K562 (cell line): ENCODE measurements around the gene RIMKLB. TPM values are rescaled to one million over a fixed set of nuclear protein-coding genes. Genes with fewer than 3 reads are reported as not detected.

Experiments used
- ATAC-seq: fragments of 200-7000 bp; cut with Tn5 transposase; 3 replicates; pipeline ENCODE4 v1.9.1; 2020; ENCODE audit warnings: moderate library complexity
- BruUV-seq: library from RNA; stranded (reverse); fragments of 400-500 nt; replicated peaks from 2 replicates; lab custom pipeline; 2021; lab: Mats Ljungman, UMichigan
- CTCF ChIA-PET: fragments of 300-600 bp; formaldehyde crosslinking; extraction: SDS; loops from one replicate; lab custom pipeline; 2021; ENCODE audit warnings: low intra/inter-chr PET ratio; lab: Yijun Ruan, JAX
- POLR2A ChIA-PET: fragments of 300-600, 350-650 bp; sonication (Branson Sonifier 250); formaldehyde crosslinking; extraction: SDS; loops from one replicate; lab custom pipeline; 2021; ENCODE audit warnings: antibody characterized with exemption, inconsistent platforms; lab: Yijun Ruan, JAX
- DNase-seq, 4 experiments: peaks; one replicate each; pipeline versions ENCODE4 v3.0.0 to v3.0.0-alpha.2; 2011 to 2018; ENCODE audit warnings: low spot score in 3 of 4, mixed read lengths in 3 of 4; ENCODE audit errors: extremely low read depth in 1 of 4
- FAIRE-seq: peaks from 2 replicates; lab custom pipeline; 2011; peaks lifted over from hg19 to GRCh38; lab: Jason Lieb, UNC
- H2AFZ ChIP-seq: 2 replicates; pipeline ENCODE4 v1.6.0; 2011; ENCODE audit warnings: low read depth, low read length, control low read depth, inconsistent platforms
- H3K27ac ChIP-seq: fragments of 200-600 bp; 3 replicates; pipeline ENCODE4 v1.8.0; 2011; ENCODE audit warnings: low read depth, mild to moderate bottlenecking, control low read depth, inconsistent platforms, low read length, moderate library complexity, mixed read lengths; ENCODE audit errors: extremely low read depth
- H3K27me3 ChIP-seq, 2 experiments: fragments of 300-600 bp in 1 of 2; 2 replicates in 1 of 2; 3 replicates in 1 of 2; pipeline versions ENCODE4 v1.6.0 to v1.8.0; 2011; ENCODE audit warnings: inconsistent platforms in 2 of 2, low read length in 2 of 2, mild to moderate bottlenecking in 1 of 2, mixed read lengths in 1 of 2, moderate library complexity in 1 of 2; ENCODE audit not compliant: control insufficient read depth in 2 of 2, insufficient read depth in 2 of 2
- H3K36me3 ChIP-seq: fragments of 300-600 bp; 3 replicates; pipeline ENCODE4 v1.8.0; 2011; ENCODE audit warnings: mild to moderate bottlenecking, low read length, inconsistent platforms; ENCODE audit not compliant: control insufficient read depth, insufficient read depth
- H3K4me1 ChIP-seq, 2 experiments: fragments of 200-600 bp in 1 of 2; replicated peaks in 1 of 2; 2 replicates in 1 of 2; 3 replicates in 1 of 2; pipeline versions ENCODE4 v1.5.1 to v1.8.0; 2011; ENCODE audit warnings: inconsistent platforms in 2 of 2, low read length in 2 of 2, mild to moderate bottlenecking in 1 of 2, mixed read lengths in 1 of 2, moderate library complexity in 1 of 2; ENCODE audit not compliant: control insufficient read depth in 2 of 2, insufficient read depth in 2 of 2
- H3K4me2 ChIP-seq: 2 replicates; pipeline ENCODE4 v1.6.1; 2011; ENCODE audit warnings: low read length, control low read depth, inconsistent platforms, mixed read lengths; ENCODE audit not compliant: insufficient read depth
- H3K4me3 ChIP-seq: fragments of 200-600 bp; sonication (generic), shearing (Covaris generic); 2 replicates; pipeline ENCODE4 v1.5.1; 2016; ENCODE audit warnings: control low read depth, inconsistent platforms
- H3K79me2 ChIP-seq: fragments of 200-600 bp; 3 replicates; pipeline ENCODE4 v1.8.0; 2011; ENCODE audit warnings: low read length, inconsistent platforms; ENCODE audit not compliant: control insufficient read depth, insufficient read depth
- H3K9ac ChIP-seq, 2 experiments: 2 replicates each; pipeline versions ENCODE4 v1.6.0 to v1.6.1; 2011; ENCODE audit warnings: low read depth in 2 of 2, low read length in 2 of 2, control low read depth in 1 of 2, inconsistent platforms in 1 of 2, mild to moderate bottlenecking in 1 of 2, mixed read lengths in 1 of 2; ENCODE audit not compliant: insufficient read depth in 1 of 2
- H3K9me1 ChIP-seq: one replicate; pipeline ENCODE4 v1.6.0; 2011; ENCODE audit warnings: inconsistent platforms, mild to moderate bottlenecking, low read length, moderate library complexity; ENCODE audit not compliant: control insufficient read depth, insufficient read depth
- H3K9me3 ChIP-seq: replicated peaks from 2 replicates; pipeline ENCODE4 v1.5.1; 2011; ENCODE audit warnings: low read depth, low read length, inconsistent platforms; ENCODE audit not compliant: control insufficient read depth, insufficient read depth
- H4K20me1 ChIP-seq: replicated peaks from 2 replicates; pipeline ENCODE4 v1.6.1; 2011; ENCODE audit warnings: low read length, inconsistent platforms, mixed read lengths; ENCODE audit not compliant: control insufficient read depth, insufficient read depth
- EGR1 ChIP-seq: fragments of 450-650 bp; conservative IDR thresholded peaks from 2 replicates; pipeline ENCODE4 v1.6.1; 2017; ENCODE audit warnings: mild to moderate bottlenecking
- ELF1 ChIP-seq: fragments of 200-800 bp; sonication (Bioruptor generic); IDR thresholded peaks from 2 replicates; pipeline ENCODE4 v1.6.1; 2016; ENCODE audit warnings: missing genetic modification characterization, missing compliant biosample characterization
- FOXM1 ChIP-seq, 2 experiments: fragments of 450-650 bp in 1 of 2; sonication (generic) in 1 of 2; formaldehyde crosslinking in 1 of 2; IDR thresholded peaks; 2 replicates each; pipeline versions ENCODE4 v1.6.1 to v1.9.0; 2017 to 2022; ENCODE audit warnings: low read depth in 2 of 2, mild to moderate bottlenecking in 2 of 2, missing genetic modification reagents in 1 of 2, moderate library complexity in 1 of 2
- GTF3C2 ChIP-seq: IDR thresholded peaks from 3 replicates; pipeline ENCODE4 v1.6.1; 2011; ENCODE audit warnings: borderline replicate concordance, mild to moderate bottlenecking, moderate library complexity; ENCODE audit not compliant: insufficient read length; ENCODE audit errors: extremely low read depth
- HOMEZ ChIP-seq: fragments of 250-450 bp; sonication (Bioruptor Pico); IDR thresholded peaks from 2 replicates; pipeline ENCODE4 v1.4.0; 2020; ENCODE audit warnings: mild to moderate bottlenecking, moderate library complexity
- KLF10 ChIP-seq: fragments of 250-450 bp; sonication (Bioruptor Pico); IDR thresholded peaks from 2 replicates; pipeline ENCODE4 v1.6.1; 2021; ENCODE audit warnings: matching md5 sums
- MAFG ChIP-seq: fragments of 450-650 bp; conservative IDR thresholded peaks from 2 replicates; pipeline ENCODE4 v1.6.1; 2016; ENCODE audit warnings: missing genetic modification characterization, missing compliant biosample characterization
- NKRF ChIP-seq: fragments of 450-650 bp; IDR thresholded peaks from 2 replicates; pipeline ENCODE4 v1.6.1; 2016; ENCODE audit warnings: borderline replicate concordance
- TRIM28 ChIP-seq: fragments of 450-650 bp; IDR thresholded peaks from 2 replicates; pipeline ENCODE4 v1.6.1; 2017
- ZNF23 ChIP-seq: fragments of 250-450 bp; sonication (Bioruptor Pico); IDR thresholded peaks from 2 replicates; pipeline ENCODE4 v1.4.0; 2020; ENCODE audit warnings: mild to moderate bottlenecking
- ZNF277 ChIP-seq: fragments of 250-450 bp; sonication (Bioruptor Pico); IDR thresholded peaks from 2 replicates; pipeline ENCODE4 v1.8.0; 2022; ENCODE audit warnings: inconsistent platforms, mild to moderate bottlenecking, moderate library complexity, borderline replicate concordance
- ZNF586 ChIP-seq: fragments of 450-650 bp; formaldehyde crosslinking; conservative IDR thresholded peaks from 2 replicates; pipeline ENCODE4 v1.4.0; 2020; ENCODE audit warnings: mild to moderate bottlenecking, moderate library complexity
- ZNF655 ChIP-seq: fragments of 250-450 bp; sonication (Bioruptor Pico); IDR thresholded peaks from 2 replicates; pipeline ENCODE4 v1.5.0; 2021
- WGBS: fragments of 100-300 bp; shearing (Covaris generic); methylation state at CpG from one replicate; pipeline ENCODE4 v1.1.6; 2016; ENCODE audit warnings: low coverage, mixed read lengths; ENCODE audit not compliant: insufficient coverage; ENCODE audit errors: missing lambda C conversion rate; 5-methylcytosine and 5-hydroxymethylcytosine counted together
- in situ Hi-C: fragments of 300-500 bp; cut with MboI; formaldehyde crosslinking; loops from 4 replicates; pipeline ENCODE4 v1.15.0; 2018; ENCODE audit warnings: inconsistent platforms, mixed read lengths
- intact Hi-C: fragments of 100-400 bp; cut with micrococcal nuclease; formaldehyde crosslinking; loops from 2 replicates; pipeline ENCODE4 v1.14.2; 2022
- polyA plus RNA-seq, 8 experiments: library from polyadenylated mRNA; depleted of rRNA in 4 of 8; stranded (reverse) in 5 of 8; unstranded in 3 of 8; fragments of >200 nt; fragmentation: Nextera tagmentation in 2 of 8; fragmentation: Illumina TruSeq in 1 of 8; extraction: Ambion mirVana in 2 of 8; extraction: Trizol in 1 of 8; gene quantifications; 2 replicates each; pipeline versions ENCODE4 v1.2.1 to v1.2.3, GENCODE V29; 2011 to 2014; ENCODE audit warnings: inconsistent platforms in 1 of 8, missing spikeins in 1 of 8
- total RNA-seq, 7 experiments: library from RNA; depleted of rRNA in 6 of 7; stranded (reverse); fragments of >200 nt in 6 of 7; fragmentation: Illumina TruSeq in 2 of 7; extraction: Trizol in 2 of 7; gene quantifications; 2 replicates each; pipeline versions ENCODE4 v1.2.1 to v1.2.3, GENCODE V29; 2011 to 2021; ENCODE audit warnings: low replicate concordance in 1 of 7

RIMKLB gene
- total and polyA plus RNA-seq, 9 of the 15 experiments (the other 6 are each of a cell fraction or from before 2014, with no cell fraction given), result 6.5 to 22.8 (median 17.2) TPM

GRCh38 chr12:8829125-8829518 is 131.3 kb downstream of the RIMKLB start:
- no peaks in the 10 kb centered on the region for H3K36me3 ChIP-seq
- H4K20me1 ChIP-seq, result no peaks in the 10 kb centered on the region
- peak overlapping the region; percentile 42 to 85; a peak in 2 of 4 replicates for H3K9ac ChIP-seq
- H3K79me2 ChIP-seq, result no peaks in the 10 kb centered on the region
- no peak overlapping the region for H3K4me3 ChIP-seq
- CTCF ChIA-PET, result no interaction called here
- H3K27me3 ChIP-seq, result no peaks in the 10 kb centered on the region
- peak overlapping the region; percentile 90 for H2AFZ ChIP-seq
- ATAC-seq (peak; percentile 42), DNase-seq (peak in 1 of 4 experiments; percentile 35), FAIRE-seq (no peak)
- H3K9me1 ChIP-seq, result no peaks in the 10 kb centered on the region
- H3K4me1 ChIP-seq, result peaks cover 19 to 21% of the 10 kb centered on the region in 2 experiments; a peak in 4 of 5 replicates
- no TSS peak for BruUV-seq
- H3K9me3 ChIP-seq, result no peaks in the 10 kb centered on the region
- in situ Hi-C loops, result no loop called here
- 21% methylated on average over 2 of the region's 5 CpGs for WGBS
- POLR2A ChIA-PET, result interaction anchor here (1.0 kb wide), 1 partner anchor 12 kb away, joined by 3 read pairs; no protein-coding TSS in a partner anchor
- H3K4me2 ChIP-seq, result 0 out of 2 replicates have a peak overlapping the region, but pooled peaks have one; percentile 18
- intact Hi-C loops, result loop anchor here (5.0 to 10.0 kb wide), 2 partner anchors 63 to 216 kb away; no protein-coding TSS in a partner anchor
- H3K27ac ChIP-seq, result peak overlapping the region; percentile 48; the same call in 1 of the 3 replicates
- TF ChIP-seq ZNF23 (CRISPR knock-in tag), result no peak
- no peak for TF ChIP-seq ZNF277 (CRISPR knock-in tag)
- no peak for TF ChIP-seq ELF1 (tag)
- TF ChIP-seq GTF3C2, result no peak
- TF ChIP-seq MAFG (tag), result peak; percentile 98
- 0 out of 2 replicates have a peak, but pooled peaks have one; percentile 29 for TF ChIP-seq EGR1
- no peak for TF ChIP-seq ZNF655 (CRISPR knock-in tag)
- TF ChIP-seq KLF10 (CRISPR knock-in tag), result no peak
- TF ChIP-seq TRIM28, result no peak
- no peak for TF ChIP-seq NKRF
- no peak for TF ChIP-seq FOXM1 (IDR thresholded peaks at IDR 0.05; ENCODE audit: low read depth)
- TF ChIP-seq FOXM1 (CRISPR knock-in tag; IDR thresholded peaks at IDR 0.05; ENCODE audit: low read depth), result no peak
- TF ChIP-seq HOMEZ (CRISPR knock-in tag), result no peak
- TF ChIP-seq ZNF586 (CRISPR knock-in tag), result no peak
